HCT116 (cell line): ENCODE results near the gene TP53TG3F. TPM values are rescaled to one million over a fixed set of nuclear protein-coding genes. Genes with fewer than 3 reads are reported as not detected.
"Not testable (repeated sequence)": the region's sequence is repeated elsewhere in the genome, so short reads cannot be mapped to it uniquely, and the experiment has no call there.

ENCODE experiments used
- ATAC-seq: fragments of 200-7000 bp; cut with Tn5 transposase; 2 replicates; pipeline ENCODE4 v1.9.1; 2020; ENCODE audit warnings: mild to moderate bottlenecking, moderate library complexity
- Bru-seq: library from RNA; stranded (reverse); fragments of 400-500 nt; gene quantifications from one replicate; lab custom pipeline; 2021; lab: Mats Ljungman, UMichigan
- BruChase-seq, 2 experiments: library from RNA; stranded (reverse); fragments of 400-500 nt; gene quantifications; one replicate each; lab custom pipeline; 2021; lab: Mats Ljungman, UMichigan
- BruUV-seq: library from RNA; stranded (reverse); fragments of 400-500 nt; replicated peaks from 2 replicates; lab custom pipeline; 2021; lab: Mats Ljungman, UMichigan
- CTCF ChIA-PET: fragments of 300-600 bp; sonication (Branson Sonifier 250); formaldehyde crosslinking; loops from one replicate; lab custom pipeline; 2021; ENCODE audit warnings: antibody characterized with exemption; lab: Charles Lee
- POLR2A ChIA-PET: fragments of 300-600, 350-600 bp; sonication (Branson Sonifier 250); formaldehyde crosslinking; loops from one replicate; lab custom pipeline; 2021; ENCODE audit warnings: antibody characterized with exemption; lab: Charles Lee
- RAD21 ChIA-PET, 2 experiments: fragments of 300-600 bp; sonication (Branson Sonifier 250); formaldehyde crosslinking; loops; one replicate each; lab custom pipeline; 2023; ENCODE audit warnings: low total read pairs in 2 of 2; ENCODE audit not compliant: uncharacterized antibody in 2 of 2, unreplicated experiment in 2 of 2, low non-redundant PET in 1 of 2; lab: Charles Lee
- DNase-seq: peaks from one replicate; pipeline ENCODE4 v3.0.0-alpha.2; 2010; ENCODE audit warnings: low read depth, low spot score
- H2AFZ ChIP-seq: fragments of 200-600 bp; shearing (Covaris generic), sonication (generic); 2 replicates; pipeline ENCODE4 v1.6.1; 2017; ENCODE audit warnings: low read depth, mixed run types, mixed read lengths, antibody characterized with exemption, low read length; ENCODE audit not compliant: poor library complexity, severe bottlenecking
- H3K27ac ChIP-seq: 2 replicates; pipeline ENCODE4 v1.5.1; 2012; ENCODE audit warnings: low read depth, low read length
- H3K27me3 ChIP-seq: fragments of 200-600 bp; sonication (generic); 2 replicates; pipeline ENCODE4 v1.6.1; 2016; ENCODE audit warnings: mixed run types, low read length, mixed read lengths; ENCODE audit not compliant: insufficient read depth
- H3K36me3 ChIP-seq, 2 experiments: fragments of 200-500 bp in 1 of 2; fragments of 200-600 bp in 1 of 2; sonication (Bioruptor generic) in 1 of 2; sonication (generic) in 1 of 2; 2 replicates each; pipeline versions ENCODE4 v1.5.1 to v1.6.1; 2014 to 2016; ENCODE audit warnings: low read length in 2 of 2, inconsistent platforms in 1 of 2, mixed read lengths in 1 of 2, mixed run types in 1 of 2; ENCODE audit not compliant: insufficient read depth in 2 of 2, control insufficient read depth in 1 of 2
- H3K4me1 ChIP-seq, 2 experiments: fragments of 200-600 bp in 1 of 2; sonication (generic) in 1 of 2; 2 replicates each; pipeline versions ENCODE4 v1.5.1 to v1.6.1; 2012 to 2017; ENCODE audit warnings: low read length in 2 of 2, inconsistent platforms in 1 of 2, mild to moderate bottlenecking in 1 of 2, mixed read lengths in 1 of 2, mixed run types in 1 of 2, moderate library complexity in 1 of 2; ENCODE audit not compliant: insufficient read depth in 2 of 2, control insufficient read depth in 1 of 2
- H3K4me2 ChIP-seq: fragments of 200-600 bp; sonication (generic); 2 replicates; pipeline ENCODE4 v1.6.1; 2017; ENCODE audit warnings: mixed run types, low read length, mixed read lengths
- H3K4me3 ChIP-seq, 2 experiments: fragments of 200-600 bp in 1 of 2; sonication (generic) in 1 of 2; replicated peaks in 1 of 2; 2 replicates each; pipeline ENCODE4 v1.5.1; 2011 to 2016; ENCODE audit warnings: low read length in 2 of 2, control low read depth in 1 of 2, low read depth in 1 of 2, mild to moderate bottlenecking in 1 of 2, mixed read lengths in 1 of 2, mixed run types in 1 of 2
- H3K79me2 ChIP-seq: fragments of 200-600 bp; sonication (generic); 2 replicates; pipeline ENCODE4 v1.6.1; 2017; ENCODE audit warnings: mild to moderate bottlenecking, mixed run types, low read length, moderate library complexity, mixed read lengths; ENCODE audit not compliant: insufficient read depth
- H3K9ac ChIP-seq: fragments of 200-600 bp; sonication (generic); 2 replicates; pipeline ENCODE4 v1.6.1; 2016; ENCODE audit warnings: low read length, mixed read lengths
- H3K9me2 ChIP-seq: fragments of 200-600 bp; sonication (generic), shearing (Covaris generic); 2 replicates; pipeline ENCODE4 v1.6.1; 2017; ENCODE audit warnings: mixed run types, mild to moderate bottlenecking, moderate library complexity; ENCODE audit not compliant: insufficient read depth
- H3K9me3 ChIP-seq, 2 experiments: fragments of 200-500 bp in 1 of 2; fragments of 200-600 bp in 1 of 2; sonication (Bioruptor generic) in 1 of 2; sonication (generic) in 1 of 2; 2 replicates each; pipeline ENCODE4 v1.6.1; 2014 to 2017; ENCODE audit warnings: low read length in 2 of 2, mixed read lengths in 2 of 2, inconsistent platforms in 1 of 2, low read depth in 1 of 2, mild to moderate bottlenecking in 1 of 2, mixed run types in 1 of 2, moderate library complexity in 1 of 2; ENCODE audit not compliant: control insufficient read depth in 1 of 2, insufficient read depth in 1 of 2
- H4K20me1 ChIP-seq: fragments of 200-600 bp; sonication (generic), shearing (Covaris generic); 2 replicates; pipeline ENCODE4 v1.6.1; 2017; ENCODE audit warnings: mixed run types, mild to moderate bottlenecking, moderate library complexity; ENCODE audit not compliant: insufficient read depth
- intact Hi-C: fragments of 100-400 bp; cut with micrococcal nuclease; formaldehyde crosslinking; loops from 2 replicates; pipeline ENCODE4 v1.10.0; 2022
- long read RNA-seq: library from polyadenylated mRNA; unstranded; transcript quantifications from one replicate; pipeline ENCODE4 v2.0.0, GENCODE V29; 2021; ENCODE audit not compliant: unreplicated experiment
- polyA plus RNA-seq: library from polyadenylated mRNA; unstranded; fragments of >200 nt; gene quantifications from 2 replicates; pipeline ENCODE4 v1.2.1, GENCODE V29; 2012; ENCODE audit warnings: missing spikeins
- total RNA-seq: library from RNA; stranded (reverse); gene quantifications from one replicate; pipeline ENCODE4 v1.2.1, GENCODE V29; 2021; ENCODE audit not compliant: unreplicated experiment

The TP53TG3F gene
- not detected for total RNA-seq
- polyA plus RNA-seq, result not detected in 2 replicates
- Bru-seq, nascent RNA, result not detected
- BruChase-seq, experiment 1, labeled RNA remaining after a 6-hour chase, result not detected
- not detected for BruChase-seq, experiment 2, labeled RNA remaining after a 2-hour chase
- long read RNA-seq, result 0 reads

GRCh38 chr16:33459312-33459711 is at the start of gene TP53TG3F:
TSS of gene TP53TG3F (plus strand) at chr16:33459612. CDS start at chr16:33459680, 68 bp downstream.
- H3K79me2 ChIP-seq, H3K27ac ChIP-seq, H3K4me1 ChIP-seq, H3K9me2 ChIP-seq, CTCF ChIA-PET, H3K36me3 ChIP-seq, H4K20me1 ChIP-seq, H3K4me3 ChIP-seq, POLR2A ChIA-PET, BruUV-seq, H3K9ac ChIP-seq, intact Hi-C loops, H3K27me3 ChIP-seq, DNase-seq, ATAC-seq, H3K9me3 ChIP-seq, H2AFZ ChIP-seq, RAD21 ChIA-PET, H3K4me2 ChIP-seq: not testable (repeated sequence)

GRCh38 chr16:33491611-33492010 is 32.2 kb downstream of the TP53TG3F start:
- H3K4me2 ChIP-seq, RAD21 ChIA-PET, H3K9me2 ChIP-seq, CTCF ChIA-PET, H3K4me1 ChIP-seq, POLR2A ChIA-PET, H4K20me1 ChIP-seq, H3K4me3 ChIP-seq, ATAC-seq, DNase-seq, H3K27me3 ChIP-seq, H3K9me3 ChIP-seq, H3K36me3 ChIP-seq, H3K79me2 ChIP-seq, H2AFZ ChIP-seq, H3K9ac ChIP-seq, intact Hi-C loops, BruUV-seq, H3K27ac ChIP-seq: not testable (repeated sequence)

GRCh38 chr16:33507231-33507630 is 47.8 kb downstream of the TP53TG3F start:
- intact Hi-C loops, DNase-seq, CTCF ChIA-PET, ATAC-seq, H2AFZ ChIP-seq, H3K4me2 ChIP-seq, POLR2A ChIA-PET, H3K9ac ChIP-seq, H3K36me3 ChIP-seq, RAD21 ChIA-PET, H3K9me3 ChIP-seq, BruUV-seq, H3K79me2 ChIP-seq, H4K20me1 ChIP-seq, H3K4me1 ChIP-seq, H3K27me3 ChIP-seq, H3K9me2 ChIP-seq, H3K27ac ChIP-seq, H3K4me3 ChIP-seq: not testable (repeated sequence)

GRCh38 chr16:33509070-33509469 is 49.7 kb downstream of the TP53TG3F start:
- POLR2A ChIA-PET, CTCF ChIA-PET, BruUV-seq, H3K4me3 ChIP-seq, H3K27me3 ChIP-seq, H2AFZ ChIP-seq, RAD21 ChIA-PET, H3K4me1 ChIP-seq, H3K79me2 ChIP-seq, H4K20me1 ChIP-seq, H3K36me3 ChIP-seq, H3K27ac ChIP-seq, DNase-seq, H3K9me2 ChIP-seq, H3K9me3 ChIP-seq, intact Hi-C loops, ATAC-seq, H3K4me2 ChIP-seq, H3K9ac ChIP-seq: not testable (repeated sequence)
